Mucosa of gallbladder (tissue), 1 donor: ENCODE data around the gene MID2. TPM values are rescaled to one million over a fixed set of nuclear protein-coding genes. Genes with fewer than 3 reads are reported as not detected.
"Not testable (repeated sequence)": the region's sequence is repeated elsewhere in the genome, so short reads cannot be mapped to it uniquely, and the experiment has no call there.

Experiments used
- DNase-seq: peaks from one replicate; pipeline ENCODE4 v3.0.0-alpha.2; 2020; ENCODE audit warnings: low spot score
- total RNA-seq: library from RNA; stranded (reverse); gene quantifications from one replicate; pipeline ENCODE4 v1.2.1, GENCODE V29; 2021
- donor health status: DM: no; HTN: no; CAD: no.

Gene MID2
- total RNA-seq, 1 donor from 2014 or later = 20.9 TPM

GRCh38 chrX:107955337-107955736, 129.7 kb downstream of the MID2 start:
- DNase-seq = not testable (repeated sequence)

GRCh38 chrX:107968623-107969022, 143.0 kb downstream of the MID2 start:
- DNase-seq = no peak

DNA sequence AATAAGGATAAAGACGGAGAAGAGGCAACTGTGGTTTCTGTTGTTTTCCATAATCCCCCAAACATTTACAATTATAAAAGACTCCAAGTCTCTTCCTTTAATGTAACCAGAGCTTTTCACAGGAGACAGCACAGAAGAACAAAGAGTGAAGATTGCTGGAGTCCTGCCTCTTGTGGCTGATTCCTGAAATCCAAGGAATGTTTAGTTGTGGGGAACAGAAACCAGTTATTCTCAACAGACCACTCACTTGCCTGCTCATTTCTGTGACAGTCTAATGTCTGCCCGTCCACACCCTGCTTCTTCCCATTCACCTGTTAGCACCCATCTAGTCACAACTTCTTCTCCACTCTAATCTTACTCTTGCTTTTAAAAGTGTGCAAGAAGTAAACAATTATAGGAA, 144.4 kb downstream of the MID2 start:
- DNase-seq = no peak

DNA sequence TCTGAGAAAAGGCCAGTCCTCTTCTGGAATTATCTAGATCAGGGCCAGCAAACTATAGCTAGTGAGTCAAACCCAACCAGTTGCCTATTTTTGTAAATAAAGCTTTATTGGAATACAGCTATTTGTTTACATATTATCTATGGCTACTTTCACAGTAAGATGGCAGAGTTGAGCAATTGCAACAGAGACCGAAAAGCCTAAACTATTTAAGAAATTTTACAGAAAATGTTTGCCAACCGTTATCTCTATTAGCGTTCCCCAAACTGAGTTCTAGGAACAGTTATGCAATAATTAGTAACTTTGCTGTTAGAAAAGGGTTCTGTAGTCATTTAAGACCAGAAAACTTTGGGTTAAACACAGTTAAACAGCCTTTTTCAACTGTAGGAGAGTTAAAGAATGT, 146.0 kb downstream of the MID2 start:
- DNase-seq = no peak

Other genes with a start within 250 kb of the MID2 start
- gene PRPS1, start 197.4 kb upstream of the MID2 start, total RNA-seq = 19.0 TPM
- 218 TPM for gene TSC22D3, start 50.1 kb upstream of the MID2 start, total RNA-seq
- not detected for gene NCBP2L, start 48.1 kb upstream of the MID2 start, total RNA-seq
- not detected for gene TEX13B, start 156.5 kb downstream of the MID2 start, total RNA-seq
- gene VSIG1, start 219.2 kb downstream of the MID2 start, total RNA-seq = 56.9 TPM